ENCODE data around the gene KLHL2.
A peak's percentile ranks its signal among the peaks of the same experiment; 100 is the strongest.
"Not testable (repeated sequence)": the region's sequence is repeated elsewhere in the genome, so short reads cannot be mapped to it uniquely, and the experiment has no call there.

Gene KLHL2

DNA sequence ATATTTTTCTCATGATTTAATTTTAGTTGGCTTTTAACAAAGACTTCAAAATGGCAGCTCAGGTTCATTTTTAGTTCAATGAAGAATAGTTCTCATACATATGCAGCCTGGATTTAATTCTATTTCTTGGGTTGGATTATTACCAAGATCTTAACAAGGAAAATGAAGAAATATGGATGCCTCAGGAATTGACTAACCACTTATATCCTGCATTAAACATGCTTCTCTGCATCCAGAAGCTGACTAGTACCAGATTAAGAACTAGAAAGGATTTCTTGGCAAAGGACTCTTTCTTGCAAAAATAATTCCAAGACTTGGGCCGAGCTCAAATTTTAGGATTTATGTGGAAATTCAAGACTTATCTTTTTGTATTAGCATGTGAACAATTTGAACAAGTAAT lies 5.6 kb upstream of the KLHL2 start:
- DNase-seq: no peak

DNA sequence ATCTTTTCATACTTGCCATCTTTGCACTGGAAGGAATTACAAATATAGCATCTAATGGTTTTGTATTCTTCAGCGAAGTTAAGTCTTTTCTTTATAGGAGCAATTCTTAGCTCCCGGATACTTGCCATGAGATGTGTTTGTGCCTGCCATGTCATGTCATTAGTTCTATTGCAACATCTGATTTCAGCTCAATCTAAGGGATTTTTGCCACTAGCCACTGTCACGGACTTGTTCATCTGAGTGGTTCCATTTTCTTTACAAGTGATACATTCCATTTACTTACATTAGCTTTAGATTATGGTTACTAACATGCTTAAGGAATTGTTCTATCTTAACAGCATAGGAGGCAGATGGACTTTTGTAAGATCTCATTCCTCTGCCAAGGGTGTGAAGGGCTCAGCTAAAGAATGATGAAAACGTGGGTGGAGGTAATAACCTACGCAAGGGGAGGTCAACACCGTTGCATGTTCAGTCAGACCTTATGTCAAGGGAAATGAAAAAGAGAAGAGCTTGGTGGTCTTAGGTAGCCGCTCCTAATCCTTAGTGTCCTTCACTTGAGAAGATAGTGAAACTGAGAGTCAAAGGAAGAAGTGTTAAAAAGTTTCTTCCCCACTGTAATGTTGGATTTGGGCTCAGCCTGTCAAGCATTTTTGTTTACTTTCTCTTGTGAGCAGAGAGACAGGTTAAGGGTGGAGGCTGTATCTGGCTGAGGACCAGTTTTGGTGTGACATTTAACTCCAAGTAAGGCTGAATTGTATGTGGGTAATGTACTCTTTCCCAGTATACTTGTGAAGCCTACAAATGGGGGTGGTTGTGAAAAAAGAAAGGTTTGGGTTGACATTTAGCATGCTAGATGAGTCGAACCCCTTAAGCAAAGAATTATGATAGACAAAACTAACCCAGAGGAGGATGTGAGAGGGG lies 3.6 kb upstream of the KLHL2 start:
- DNase-seq: no peak

DNA sequence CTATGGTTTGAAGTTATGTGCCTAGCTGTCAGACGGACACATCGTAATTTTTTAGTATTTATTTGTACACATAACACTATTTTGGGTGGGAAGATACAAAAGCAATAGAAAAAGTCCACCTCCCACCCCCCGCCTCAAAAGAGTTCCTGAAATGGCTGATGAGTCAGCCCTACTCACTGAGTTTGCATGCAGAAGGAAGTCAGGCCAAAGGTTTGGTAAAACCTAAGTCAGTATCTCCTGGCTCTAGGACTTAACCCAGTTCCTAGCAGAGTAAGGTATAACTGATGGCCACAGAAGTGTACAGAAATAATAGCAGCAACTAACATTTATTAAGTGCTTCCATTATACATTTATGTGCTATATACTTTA lies 2.9 kb upstream of the KLHL2 start:
- DNase-seq: no peak

DNA sequence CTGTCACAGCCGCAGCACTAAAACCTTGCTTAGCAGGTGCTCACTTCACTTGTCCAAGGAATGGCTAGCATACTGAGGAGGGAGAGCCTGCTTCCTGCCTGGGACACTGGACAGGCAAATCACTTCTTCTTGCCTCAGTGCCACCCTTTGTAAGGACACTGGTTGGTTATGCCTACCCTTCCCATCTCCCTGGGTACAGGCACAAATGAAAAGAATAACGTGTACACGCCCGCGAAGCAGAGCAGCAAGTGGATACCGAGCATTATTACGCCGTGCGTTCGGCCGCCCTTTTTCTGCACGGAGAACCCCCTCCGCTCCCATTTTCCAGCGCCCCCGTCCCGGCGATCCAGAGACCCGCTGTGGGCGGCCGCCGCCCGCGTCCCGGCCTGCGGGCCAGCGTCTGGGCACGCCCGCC lies 338 bp upstream of the KLHL2 start:
- DNase-seq: peak in 17 of 56 donors; percentile 14 to 77 (median 59)

DNA sequence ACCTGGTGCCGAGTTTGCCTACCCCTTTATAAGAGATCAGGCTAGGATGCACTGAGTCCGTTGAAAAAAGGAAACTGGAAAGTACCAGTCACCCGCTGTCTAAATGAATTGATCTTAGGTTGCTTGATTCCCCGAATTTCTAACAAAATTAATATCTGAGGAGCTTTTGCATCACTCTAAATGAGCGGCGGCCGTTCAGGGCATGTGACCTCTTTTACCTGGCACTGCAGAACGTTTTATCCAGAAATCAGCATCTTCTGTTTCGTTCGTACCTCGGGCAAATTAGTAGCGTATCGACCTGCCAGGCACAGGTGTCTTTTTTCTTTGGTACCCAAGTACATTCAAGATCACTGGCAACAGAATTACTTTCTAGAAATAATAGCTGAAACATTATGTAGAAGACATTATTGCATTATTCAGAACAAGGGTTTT lies 876 bp downstream of the KLHL2 start:
- peak in 2 of 56 donors; percentile 40 to 52 for DNase-seq

DNA sequence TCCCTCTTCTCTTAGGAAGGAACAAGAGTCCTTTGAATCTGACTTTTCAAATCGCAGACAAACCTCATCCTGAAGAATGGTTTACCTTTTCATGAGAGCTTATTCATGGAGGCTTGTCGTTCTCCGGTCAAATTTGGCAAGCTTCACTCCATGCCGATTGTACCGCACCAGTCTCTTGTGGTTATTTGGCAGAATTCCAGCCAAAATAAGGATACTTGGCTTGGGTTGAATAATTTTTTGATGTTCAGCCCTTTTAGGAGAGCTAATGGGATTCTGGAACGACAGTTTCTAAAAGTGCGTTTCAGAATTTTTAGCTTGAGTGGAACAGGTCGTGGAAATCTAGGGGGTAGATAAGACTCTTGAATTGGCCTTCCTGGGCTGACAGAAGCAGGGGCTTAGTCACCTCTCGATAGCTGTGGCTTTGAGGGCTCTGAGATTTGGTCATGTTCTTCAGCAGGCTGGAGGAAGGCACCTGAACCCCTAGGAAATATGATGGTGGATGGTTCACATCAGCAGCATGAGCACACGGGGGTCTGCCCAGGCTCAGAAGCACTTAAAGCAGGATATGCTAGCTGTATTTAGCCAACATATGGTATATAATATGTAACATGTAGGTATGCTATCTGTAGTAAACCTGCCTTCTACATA lies 1.5 kb downstream of the KLHL2 start:
- peak in 1 of 56 donors; percentile 43 for DNase-seq

DNA sequence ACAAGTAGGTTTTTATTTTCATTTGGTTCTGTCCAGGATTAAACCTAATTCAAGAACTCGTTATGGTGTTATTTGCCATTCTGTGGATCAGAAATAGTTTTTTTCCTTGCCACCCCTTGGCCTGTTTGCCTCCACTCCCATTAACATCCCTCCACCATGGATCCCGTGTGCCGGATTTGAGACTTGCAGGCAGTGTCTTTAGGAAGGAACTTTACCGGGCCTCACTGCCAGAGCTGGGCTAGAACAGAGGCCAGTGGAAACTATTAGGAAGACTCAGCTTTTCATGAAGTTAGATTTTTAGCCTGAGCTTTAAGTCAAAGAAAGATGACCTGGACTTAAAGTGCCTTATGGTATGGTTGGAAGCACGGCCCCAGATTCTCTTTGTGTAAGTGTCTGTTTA lies 2.4 kb downstream of the KLHL2 start:
- DNase-seq: peak in 4 of 56 donors; percentile 4 to 20 (median 15)

DNA sequence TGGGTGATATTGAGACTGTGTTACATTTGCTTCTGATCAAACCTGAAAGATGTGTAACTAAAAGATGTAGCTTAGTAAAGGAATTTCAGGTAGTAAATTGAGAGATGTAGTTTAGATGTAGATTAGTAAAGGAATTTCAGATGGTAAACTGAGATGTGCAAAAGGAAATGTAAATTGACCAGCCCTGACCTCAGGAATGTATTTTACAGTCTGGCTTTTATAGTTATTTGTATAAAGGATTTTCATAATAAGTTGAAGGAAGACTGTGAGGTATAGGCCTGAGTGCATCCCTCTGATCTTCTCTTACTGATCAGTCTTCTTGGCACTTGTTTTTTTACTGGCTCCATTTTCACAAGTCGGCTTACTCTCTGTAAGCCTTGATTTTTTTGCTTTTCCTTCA lies 3.2 kb downstream of the KLHL2 start:
- no peak for DNase-seq

DNA sequence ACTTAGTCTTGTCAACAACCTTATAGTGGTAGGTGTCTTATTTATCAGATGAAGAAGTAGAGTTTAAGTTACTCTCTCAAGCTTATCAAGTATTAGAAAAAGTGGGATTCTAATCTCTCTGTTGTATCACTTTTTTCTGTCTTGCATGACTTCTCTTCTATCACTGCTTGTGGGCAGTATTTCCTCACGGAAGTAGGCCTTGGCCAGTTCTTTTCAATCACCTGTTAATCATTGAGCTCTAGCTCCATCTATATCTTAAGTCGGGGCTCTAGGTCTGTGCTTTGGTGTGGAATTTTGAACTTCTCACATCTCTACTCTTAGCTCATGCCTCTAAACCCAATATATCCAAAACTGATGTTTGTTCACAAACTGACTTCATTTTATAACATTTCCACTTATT lies 5.3 kb downstream of the KLHL2 start:
- not testable (repeated sequence) for DNase-seq

DNA sequence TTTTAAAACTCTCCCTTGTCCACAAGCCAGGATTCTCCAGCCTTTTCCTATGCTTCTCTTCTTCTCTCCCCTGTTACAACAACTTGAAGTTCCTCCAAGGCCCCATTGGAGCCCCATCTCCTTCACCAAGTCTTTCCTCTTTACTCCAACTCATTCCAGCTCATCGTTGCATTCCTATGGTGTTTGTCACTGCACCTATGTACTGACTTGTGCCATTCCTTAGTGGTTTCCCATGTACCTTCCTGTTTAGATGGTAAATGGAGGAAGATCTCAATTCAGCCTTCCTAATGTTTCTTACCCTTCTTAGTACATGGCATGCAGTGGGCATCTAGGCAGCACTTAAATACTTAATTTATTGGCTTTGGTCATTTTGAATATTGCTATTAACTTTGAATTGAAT lies 6.0 kb downstream of the KLHL2 start:
- not testable (repeated sequence) for DNase-seq

DNA sequence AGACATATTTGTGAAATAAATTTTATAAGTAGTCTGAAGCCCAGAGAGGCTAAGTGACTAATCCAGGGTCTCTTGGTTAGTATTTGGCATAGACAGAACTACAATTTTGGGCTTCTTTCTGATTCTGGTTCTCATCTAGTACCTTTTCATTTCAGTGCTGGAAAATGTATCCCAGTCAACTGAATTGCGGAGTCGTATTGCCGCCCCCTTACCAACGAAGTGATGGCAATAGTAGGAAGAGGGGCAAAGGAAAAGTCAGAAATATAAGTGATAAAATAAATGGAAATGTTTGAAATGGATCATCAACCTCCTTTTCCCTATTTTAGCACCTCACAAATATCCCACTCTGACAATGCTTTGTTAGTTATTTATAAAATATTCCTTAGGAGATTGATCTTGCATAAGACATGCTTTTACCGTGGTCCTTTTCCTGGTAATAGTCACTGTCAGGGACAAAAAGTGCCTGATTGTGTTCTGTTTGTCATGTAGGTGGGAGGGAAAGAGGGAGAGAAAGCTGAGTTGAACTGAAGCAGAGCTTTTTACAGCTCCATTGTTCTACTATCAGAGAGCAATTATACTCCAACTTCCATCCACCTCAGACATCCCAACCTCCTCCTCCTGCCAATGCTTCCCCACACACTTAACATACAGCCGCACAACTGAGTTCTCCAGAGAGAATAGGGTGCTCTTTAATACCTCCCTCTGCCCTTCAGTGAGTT lies 6.8 kb downstream of the KLHL2 start:
- DNase-seq: not testable (repeated sequence)

DNA sequence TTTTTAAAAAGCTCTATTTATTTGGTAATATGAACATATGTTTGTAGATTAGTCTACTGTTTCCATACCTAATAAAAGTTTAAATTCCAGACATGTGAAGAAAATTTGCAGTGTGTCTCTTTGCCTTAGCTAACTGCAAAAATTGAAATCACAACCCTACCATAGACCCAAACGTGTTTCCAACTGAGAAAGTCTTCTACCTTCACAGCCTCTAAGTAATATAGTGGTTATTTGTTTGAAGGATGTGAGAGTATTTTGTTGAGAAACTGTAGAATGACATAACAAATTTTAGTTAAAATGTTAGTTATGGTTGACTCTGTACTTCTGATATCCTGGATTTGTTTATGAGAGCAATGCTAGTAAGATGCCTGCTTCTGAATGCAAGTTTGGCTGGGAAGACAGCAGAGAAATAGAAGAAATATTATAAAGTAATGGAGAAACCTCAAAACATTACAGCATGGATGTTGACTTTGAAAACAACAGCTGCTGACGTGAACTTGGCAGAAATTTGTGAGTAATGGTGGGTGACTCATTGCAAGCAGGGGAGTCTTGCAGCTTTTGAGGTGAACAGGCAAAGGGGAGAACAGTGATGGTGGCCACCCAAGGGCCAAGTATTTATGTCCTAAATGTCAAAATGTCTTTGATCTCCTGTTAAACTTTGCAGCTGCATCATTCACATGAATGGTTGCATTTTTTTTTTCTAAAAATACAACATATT lies 7.8 kb downstream of the KLHL2 start:
- peak in 1 of 56 donors; percentile 9 for DNase-seq

DNA sequence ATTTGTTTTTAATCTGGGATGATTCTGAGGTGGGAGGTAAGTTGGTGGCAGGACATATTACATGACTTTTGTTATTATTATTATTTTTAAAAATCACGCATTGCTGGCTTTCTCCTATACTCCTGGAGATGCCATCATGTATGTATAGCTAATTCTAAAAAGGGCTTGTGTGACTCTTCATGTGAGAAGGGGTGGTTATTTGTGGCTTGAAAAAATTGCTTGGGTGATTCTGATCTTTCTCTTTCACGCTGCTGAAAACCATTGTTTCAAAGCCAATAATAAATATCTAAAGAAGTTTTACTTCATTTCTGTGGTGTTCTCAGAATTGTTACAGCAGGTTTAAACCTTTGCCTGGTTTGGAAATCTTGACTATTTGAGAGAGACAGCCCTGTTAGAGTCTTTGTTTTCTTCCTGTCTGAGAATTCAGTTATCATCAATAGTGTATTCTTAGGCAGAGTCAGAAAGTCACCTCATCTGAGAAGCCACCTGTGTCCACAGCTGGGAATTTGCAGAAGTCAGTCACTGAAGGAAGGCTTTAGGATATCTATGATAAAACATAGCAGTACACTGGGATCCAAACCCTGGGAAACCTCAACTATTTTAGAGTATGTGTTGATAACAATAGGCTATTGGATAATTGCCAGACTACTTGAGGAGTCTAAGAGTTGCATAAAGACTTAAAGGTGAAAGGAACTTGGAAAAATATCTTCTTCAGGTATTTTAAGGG lies 8.6 kb downstream of the KLHL2 start:
- not testable (repeated sequence) for DNase-seq

DNA sequence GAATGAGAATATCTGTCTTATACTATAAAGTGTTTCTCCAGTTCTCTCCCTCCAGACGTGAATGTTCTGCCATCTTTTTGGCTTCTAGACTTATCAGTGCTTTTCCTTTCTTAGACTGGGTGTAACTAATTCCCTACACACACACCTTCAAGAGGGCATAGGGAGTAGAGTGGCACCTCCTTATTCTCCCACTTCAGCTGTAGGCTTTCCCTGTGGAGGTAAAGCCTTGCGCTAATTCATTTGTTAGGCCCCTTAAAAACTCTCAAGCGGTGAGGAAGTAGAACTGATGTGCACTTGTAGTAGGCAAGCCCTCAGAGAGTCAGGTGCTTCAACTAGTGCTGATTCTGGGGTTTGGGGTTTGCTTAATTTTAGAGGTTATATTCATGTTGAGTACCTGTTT lies 10.0 kb downstream of the KLHL2 start:
- DNase-seq: no peak

DNA sequence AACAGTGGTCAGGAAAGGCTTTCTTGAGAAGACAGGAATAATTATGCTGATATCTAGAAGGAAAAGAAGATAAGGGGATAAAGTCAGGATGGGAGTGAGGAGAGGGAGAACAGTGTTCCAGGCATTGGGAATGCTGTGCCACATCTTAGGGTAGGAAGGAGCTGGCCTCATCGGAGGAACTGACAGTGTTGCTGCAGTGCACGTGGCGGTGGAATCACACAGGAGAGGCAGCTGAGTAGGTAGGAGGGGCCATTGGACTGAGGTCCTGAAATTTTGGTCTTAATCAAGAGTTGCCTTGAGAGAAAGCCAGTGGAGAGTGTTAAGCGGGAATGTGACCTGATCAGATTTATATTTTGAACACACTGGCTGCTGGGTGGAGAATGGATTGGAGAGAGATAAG lies 13.9 kb downstream of the KLHL2 start:
- DNase-seq: not testable (repeated sequence)

DNA sequence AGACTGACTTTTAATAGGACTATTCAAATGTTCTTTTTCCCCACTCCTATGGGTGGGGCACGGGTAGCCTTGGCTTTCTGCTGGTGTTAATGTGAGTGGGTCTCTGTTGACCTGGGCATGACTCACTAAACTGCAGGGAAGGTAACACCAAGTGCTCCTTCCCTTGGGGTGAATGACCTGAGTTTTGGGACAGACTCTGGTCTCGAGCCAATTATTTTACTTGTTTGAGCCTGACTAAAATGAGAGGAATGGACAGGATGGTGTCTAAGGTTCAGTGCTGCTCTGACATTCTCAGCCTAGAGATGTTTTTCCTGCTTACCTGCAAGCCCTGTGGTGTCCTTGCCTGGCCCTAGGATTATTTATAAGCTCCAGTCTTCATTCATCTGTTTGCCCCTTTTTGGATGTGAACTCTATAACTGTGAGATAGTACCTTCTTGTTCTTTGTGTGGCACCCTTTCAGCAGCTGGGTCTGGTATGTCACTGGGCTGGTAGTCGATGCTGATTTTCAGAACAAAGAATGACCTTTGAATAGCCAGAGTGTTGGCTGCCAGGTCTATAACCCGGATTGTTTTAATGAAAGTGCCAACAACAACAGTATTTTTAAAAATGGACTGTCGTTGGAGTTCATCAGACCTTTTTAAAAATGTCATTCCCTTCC lies 14.8 kb downstream of the KLHL2 start:
- peak in 1 of 56 donors; percentile 14 for DNase-seq

DNA sequence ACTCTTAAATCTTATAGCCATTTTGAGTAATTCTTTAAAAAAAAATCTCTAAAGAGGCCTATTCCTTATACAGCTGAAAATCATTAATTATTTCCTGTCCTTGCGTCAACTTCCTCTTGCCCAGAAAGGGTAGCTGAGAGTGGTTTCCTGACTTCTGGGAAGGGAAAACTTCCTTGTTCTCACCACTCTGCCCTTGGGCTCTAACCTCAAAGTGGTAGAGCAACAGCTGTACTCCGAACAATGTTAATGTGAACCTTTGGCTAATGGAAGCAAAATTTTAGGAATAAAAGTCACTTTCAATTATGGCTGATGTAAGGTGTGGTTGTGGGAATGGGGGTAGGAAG lies 15.3 kb downstream of the KLHL2 start:
- DNase-seq: no peak

DNA sequence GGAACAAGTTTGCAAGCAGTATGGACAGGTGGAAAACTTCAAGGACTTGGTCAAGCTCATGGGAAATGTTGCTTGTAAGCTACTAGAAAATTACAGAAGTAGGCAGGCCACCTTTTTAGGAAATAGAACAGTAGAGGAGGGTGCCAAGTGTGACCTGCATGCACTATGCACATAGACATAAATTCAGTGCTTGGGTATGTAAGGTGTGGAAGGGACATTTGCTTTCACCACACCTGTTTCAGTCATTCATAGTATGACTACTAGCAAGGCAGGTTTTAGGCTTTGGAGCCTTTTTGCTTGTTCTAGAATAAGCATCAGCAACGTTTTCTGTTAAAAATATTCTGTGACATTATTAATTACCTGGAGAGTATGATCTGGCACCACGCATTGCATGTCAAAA lies 20.0 kb downstream of the KLHL2 start:
- not testable (repeated sequence) for DNase-seq

DNA sequence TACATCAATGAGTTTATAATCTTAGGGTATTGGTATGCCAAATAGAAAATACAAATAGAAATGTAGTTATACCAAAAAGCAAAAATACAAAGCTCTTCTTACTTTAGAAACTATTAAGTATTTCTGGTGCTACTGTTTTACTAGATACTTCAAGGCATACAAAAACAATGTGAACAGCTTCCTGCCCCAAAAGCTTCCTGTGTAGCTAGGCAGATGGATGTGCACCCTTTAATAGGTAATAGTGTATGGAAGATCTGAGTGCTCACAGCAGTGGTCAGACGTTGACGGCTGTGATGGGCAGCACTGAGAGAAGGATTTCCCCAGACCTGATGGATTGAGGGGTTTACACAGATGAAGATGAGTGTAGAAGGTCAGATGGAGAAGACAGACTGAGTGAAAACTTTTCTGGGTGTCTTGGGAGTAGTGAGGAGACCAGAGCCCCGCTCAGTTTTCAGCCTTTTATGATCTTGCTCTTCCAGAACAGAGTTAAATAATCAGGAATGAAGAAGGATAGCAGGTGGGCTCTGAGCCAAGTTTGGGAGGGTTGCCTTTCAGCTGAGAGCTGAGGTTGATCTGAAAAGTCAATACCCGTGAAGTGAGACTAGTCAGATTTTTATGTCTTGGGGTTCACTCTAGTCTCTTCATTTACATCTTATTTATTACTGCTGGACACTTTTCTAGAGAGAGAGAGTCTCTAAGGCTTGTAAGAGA lies 22.3 kb downstream of the KLHL2 start:
- DNase-seq: not testable (repeated sequence)
